ENCODE data around the gene DIMT1. TPM values are rescaled to one million over a fixed set of nuclear protein-coding genes. Genes with fewer than 3 reads are reported as not detected.
A peak's percentile ranks its signal among the peaks of the same experiment; 100 is the strongest.

Gene DIMT1
- total RNA-seq, 1 donor from 2014 or later = 22.1 TPM

GRCh38 chr5:62340392-62340791 lies 63.3 kb downstream of the DIMT1 start:
- H3K4me3 Mint-ChIP-seq = no peak overlapping the region
- TF ChIP-seq CTCF (conservative IDR thresholded peaks at IDR 0.05) = peak; percentile 64
- peaks cover 4% of the 10 kb centered on the region for H3K4me1 Mint-ChIP-seq (ENCODE audit: unreplicated experiment)
- H3K9me3 Mint-ChIP-seq = peaks cover 5% of the 10 kb centered on the region
- H3K27ac Mint-ChIP-seq = no peak overlapping the region
- H3K27me3 Mint-ChIP-seq = no peaks in the 10 kb centered on the region
- DNase-seq (ENCODE audit: extremely low spot score, unreplicated experiment) = no peak
- peaks cover 12% of the 10 kb centered on the region for H3K36me3 Mint-ChIP-seq

Other genes with a start within 250 kb of the DIMT1 start
- gene KIF2A, start 97.7 kb downstream of the DIMT1 start, total RNA-seq (ENCODE audit: low replicate concordance) = 45.4 and 58.5 TPM in 2 replicates
- gene IPO11, start 8.9 kb upstream of the DIMT1 start, total RNA-seq (ENCODE audit: low replicate concordance) = 32.4 and 41.0 TPM in 2 replicates
- 1.1 and 1.3 TPM in 2 replicates for gene LRRC70, start 174.9 kb upstream of the DIMT1 start, total RNA-seq (ENCODE audit: low replicate concordance)